ENCODE measurements around the gene SMTNL2. TPM values are rescaled to one million over a fixed set of nuclear protein-coding genes. Genes with fewer than 3 reads are reported as not detected.
"Not testable (repeated sequence)": the region's sequence is repeated elsewhere in the genome, so short reads cannot be mapped to it uniquely, and the experiment has no call there.

Gene SMTNL2
- total RNA-seq, 2 experiments from 2014 or later: not detected

DNA sequence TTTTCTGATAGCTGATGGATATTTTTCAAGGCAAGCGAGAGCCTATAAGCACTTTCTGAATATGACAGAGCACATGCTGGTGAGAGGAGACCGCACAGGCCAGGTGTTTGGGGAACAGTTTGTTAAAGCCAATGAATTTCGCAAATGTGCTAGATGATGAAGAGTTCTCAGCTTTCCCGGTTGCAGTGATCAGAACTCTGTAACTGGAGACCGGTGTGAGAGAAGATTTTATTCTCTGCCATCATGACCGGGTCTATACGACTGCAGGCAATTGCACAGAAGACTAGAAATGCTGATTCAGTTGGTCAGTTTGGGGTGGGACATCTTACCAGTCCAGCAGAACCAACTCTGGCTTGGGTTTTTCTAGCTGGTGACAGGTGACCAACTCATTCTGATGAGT is 25.4 kb downstream of the SMTNL2 start:
- no peak overlapping the region for H3K27ac Mint-ChIP-seq
- DNase-seq: no peak
- H3K4me3 Mint-ChIP-seq: no peak overlapping the region
- peaks cover 28% of the 10 kb centered on the region for H3K27me3 Mint-ChIP-seq
- H3K9me3 Mint-ChIP-seq: no peaks in the 10 kb centered on the region
- H3K36me3 Mint-ChIP-seq: no peaks in the 10 kb centered on the region
- H3K4me1 Mint-ChIP-seq: no peaks in the 10 kb centered on the region

DNA sequence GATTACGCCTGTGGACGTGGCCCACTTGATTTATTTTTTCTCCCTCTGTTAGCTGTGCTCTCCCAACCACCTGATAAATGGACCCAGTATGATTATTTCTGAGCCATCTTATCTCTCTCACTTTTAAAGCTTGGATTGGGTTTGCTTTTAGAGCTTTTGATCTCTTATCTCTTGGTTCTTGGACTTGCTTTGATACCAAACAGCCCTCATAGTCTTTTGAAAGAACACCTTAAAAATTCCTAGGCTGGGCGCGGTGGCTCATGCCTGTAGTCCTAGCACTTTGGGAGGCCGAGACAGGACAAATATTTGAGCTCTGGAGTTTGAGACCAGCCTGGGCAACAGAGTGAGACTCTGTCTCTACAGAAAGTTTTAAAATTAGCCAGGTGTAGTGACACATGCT is 25.8 kb downstream of the SMTNL2 start:
- Mint-ChIP-seq H3K27me3 (peaks cover 28% of the 10 kb centered on the region), H3K27ac (no peak overlapping the region), H3K4me3 (no peak overlapping the region), H3K9me3 (no peaks in the 10 kb centered on the region), H3K4me1 (no peaks in the 10 kb centered on the region), H3K36me3 (no peaks in the 10 kb centered on the region)
- DNase-seq: no peak

DNA sequence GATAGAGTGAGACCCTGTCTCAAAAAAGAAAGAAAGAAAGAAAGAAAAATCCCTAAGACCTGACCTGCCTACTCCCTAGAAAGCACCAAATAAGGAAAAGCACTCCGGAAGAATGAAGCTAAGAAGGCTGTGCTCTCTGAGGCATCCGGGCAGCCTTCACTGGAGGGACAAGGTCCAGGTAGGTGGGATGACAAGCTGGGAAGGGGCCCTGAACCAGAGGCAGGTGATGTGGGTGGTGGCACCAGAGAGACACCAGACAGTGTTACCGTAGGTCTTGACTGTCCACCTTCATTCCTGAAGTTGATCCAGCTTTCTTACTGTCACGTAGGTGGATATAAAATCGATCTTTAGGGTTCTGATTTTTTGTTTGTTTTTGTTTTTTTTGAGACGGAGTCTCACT is 26.3 kb downstream of the SMTNL2 start:
- Mint-ChIP-seq H3K4me3 (no peak overlapping the region), H3K4me1 (no peaks in the 10 kb centered on the region), H3K27ac (no peak overlapping the region), H3K9me3 (no peaks in the 10 kb centered on the region), H3K36me3 (no peaks in the 10 kb centered on the region), H3K27me3 (peaks cover 26% of the 10 kb centered on the region)
- DNase-seq: no peak

DNA sequence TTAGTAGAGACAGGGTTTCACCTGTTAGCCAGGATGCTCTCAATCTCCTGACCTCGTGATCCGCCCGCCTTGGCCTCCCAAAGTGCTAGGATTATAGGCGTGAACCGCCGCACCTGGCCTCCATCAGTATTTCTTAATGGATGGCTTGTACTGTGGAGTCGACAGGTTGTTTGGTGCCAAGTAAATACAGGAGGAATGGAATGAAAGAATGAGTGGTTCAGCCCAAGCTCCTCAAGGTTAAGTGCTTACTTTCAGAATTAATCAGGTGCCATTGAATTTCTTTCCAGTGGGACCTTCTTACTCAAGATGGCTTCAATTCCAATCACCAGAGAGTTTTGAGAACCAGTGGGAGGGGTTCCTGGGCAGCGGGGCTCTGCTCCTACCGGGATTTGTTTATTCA is 32.1 kb downstream of the SMTNL2 start:
- no peak overlapping the region for H3K4me3 Mint-ChIP-seq
- H3K27ac Mint-ChIP-seq: no peak overlapping the region
- H3K4me1 Mint-ChIP-seq: no peaks in the 10 kb centered on the region
- H3K9me3 Mint-ChIP-seq: no peaks in the 10 kb centered on the region
- no peak for DNase-seq
- H3K27me3 Mint-ChIP-seq: peaks cover 11% of the 10 kb centered on the region
- no peaks in the 10 kb centered on the region for H3K36me3 Mint-ChIP-seq

DNA sequence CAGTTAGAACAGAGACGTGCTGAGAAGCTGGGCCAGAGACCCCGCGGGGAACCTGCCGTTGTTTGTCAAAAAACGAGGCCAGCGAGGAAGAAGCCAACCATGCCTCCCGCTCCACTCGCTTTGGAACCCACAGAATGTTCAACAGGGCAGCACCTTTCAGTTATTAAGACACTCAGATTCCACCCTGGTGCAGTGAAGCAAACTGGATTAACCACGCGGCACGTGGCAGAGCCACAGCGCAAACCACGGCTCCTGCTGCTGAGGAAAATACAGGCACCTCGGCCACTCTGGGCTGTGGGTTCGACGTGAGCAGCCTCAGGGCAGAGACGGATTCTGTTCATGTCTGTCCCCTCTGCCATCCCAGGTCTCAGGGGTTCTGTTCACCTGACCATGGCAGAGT is 32.8 kb downstream of the SMTNL2 start:
- H3K36me3 Mint-ChIP-seq: no peaks in the 10 kb centered on the region
- DNase-seq: no peak
- H3K27ac Mint-ChIP-seq: no peak overlapping the region
- H3K27me3 Mint-ChIP-seq: peaks cover 11% of the 10 kb centered on the region
- H3K4me3 Mint-ChIP-seq: no peak overlapping the region
- no peaks in the 10 kb centered on the region for H3K4me1 Mint-ChIP-seq
- H3K9me3 Mint-ChIP-seq: no peaks in the 10 kb centered on the region

DNA sequence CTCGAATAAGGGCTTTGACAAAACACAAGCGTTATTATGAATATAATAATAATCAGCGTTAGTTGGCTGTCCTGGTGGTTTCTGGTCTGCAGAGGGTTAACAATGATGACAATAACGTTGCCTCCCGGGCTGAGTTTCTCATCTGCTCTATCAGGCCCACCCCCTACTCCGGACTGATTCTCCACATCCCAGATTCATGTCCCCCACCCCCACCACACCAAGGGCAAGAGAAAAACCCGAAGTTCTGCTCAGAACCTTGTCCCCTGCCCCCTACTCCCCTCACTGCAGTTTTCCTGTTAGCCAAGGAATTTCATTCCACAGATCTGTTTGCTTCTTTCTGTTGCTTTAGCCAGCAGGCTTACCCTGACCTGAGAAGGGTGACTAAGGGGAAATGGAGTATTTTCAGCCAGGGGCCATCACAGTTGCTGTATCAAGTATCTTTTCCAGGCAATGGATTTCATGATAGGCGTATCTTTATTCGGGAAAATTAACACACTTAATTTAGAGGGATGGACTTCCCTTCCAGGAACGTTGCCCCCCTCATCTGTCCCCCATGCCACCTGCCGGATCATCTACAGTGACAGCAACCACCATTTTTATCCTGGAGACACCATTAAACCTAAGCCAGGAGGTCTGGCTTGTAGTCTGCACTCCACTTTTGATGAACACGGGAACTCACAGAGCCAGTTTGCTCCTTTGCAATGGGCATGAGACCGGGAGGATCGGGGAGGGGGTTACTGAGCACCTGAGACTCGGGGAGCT is 33.4 kb downstream of the SMTNL2 start:
- Mint-ChIP-seq H3K4me3 (no peak overlapping the region), H3K9me3 (no peaks in the 10 kb centered on the region), H3K36me3 (no peaks in the 10 kb centered on the region), H3K27ac (no peak overlapping the region), H3K4me1 (no peaks in the 10 kb centered on the region), H3K27me3 (peaks cover 11% of the 10 kb centered on the region)
- no peak for DNase-seq

DNA sequence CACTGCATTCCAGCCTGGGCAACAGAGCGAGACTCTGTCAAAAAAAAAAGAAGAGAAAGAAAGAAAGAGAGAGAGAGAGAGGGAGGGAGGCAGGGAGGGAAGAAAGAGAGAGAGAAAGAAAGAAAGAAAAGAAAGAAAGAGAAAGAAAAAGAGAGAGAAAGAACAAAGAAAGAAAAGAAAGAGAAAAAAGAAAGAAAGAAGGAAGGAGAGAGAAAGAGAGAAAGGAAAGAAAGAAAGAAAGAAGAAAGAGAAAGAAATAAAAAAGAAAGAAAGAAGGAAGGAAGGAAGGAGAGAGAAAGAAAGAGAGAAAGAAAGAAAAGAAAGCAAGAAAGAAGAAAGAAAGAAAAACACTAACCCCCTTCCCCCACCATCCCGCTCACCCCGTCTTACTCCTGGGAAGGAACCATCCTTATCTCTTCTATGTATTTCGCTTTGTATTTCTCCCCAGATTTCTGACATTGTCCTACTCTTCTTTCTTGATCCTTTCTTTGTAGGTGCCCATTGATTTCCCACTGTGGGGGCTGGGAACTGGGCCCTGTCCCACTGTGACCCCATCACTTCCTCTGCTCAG is 36.3 kb downstream of the SMTNL2 start:
- Mint-ChIP-seq H3K9me3 (no peaks in the 10 kb centered on the region), H3K4me3 (no peak overlapping the region), H3K36me3 (no peaks in the 10 kb centered on the region), H3K27me3 (peaks cover 15% of the 10 kb centered on the region), H3K4me1 (no peaks in the 10 kb centered on the region), H3K27ac (no peak overlapping the region)
- no peak for DNase-seq

DNA sequence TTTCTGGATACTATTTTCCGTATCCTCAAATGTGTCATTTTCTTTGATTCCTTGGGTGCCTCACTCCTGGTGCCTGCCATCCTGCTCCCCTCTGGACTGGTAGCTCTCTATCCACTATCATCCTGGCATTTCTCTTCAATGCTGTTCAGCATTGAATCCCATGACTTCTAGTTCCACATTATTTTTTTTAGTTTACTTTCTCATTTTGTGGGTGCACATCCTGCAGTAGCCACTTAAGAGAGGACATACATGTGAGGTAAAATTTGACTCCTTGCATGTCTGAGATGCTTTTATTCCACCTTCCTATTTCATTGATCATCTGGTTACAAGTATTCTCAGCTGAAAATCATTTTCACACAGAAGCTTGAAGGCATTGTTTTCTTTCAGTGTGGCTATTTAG is 38.0 kb downstream of the SMTNL2 start:
- no peak overlapping the region for H3K4me3 Mint-ChIP-seq
- DNase-seq: no peak
- no peaks in the 10 kb centered on the region for H3K36me3 Mint-ChIP-seq

DNA sequence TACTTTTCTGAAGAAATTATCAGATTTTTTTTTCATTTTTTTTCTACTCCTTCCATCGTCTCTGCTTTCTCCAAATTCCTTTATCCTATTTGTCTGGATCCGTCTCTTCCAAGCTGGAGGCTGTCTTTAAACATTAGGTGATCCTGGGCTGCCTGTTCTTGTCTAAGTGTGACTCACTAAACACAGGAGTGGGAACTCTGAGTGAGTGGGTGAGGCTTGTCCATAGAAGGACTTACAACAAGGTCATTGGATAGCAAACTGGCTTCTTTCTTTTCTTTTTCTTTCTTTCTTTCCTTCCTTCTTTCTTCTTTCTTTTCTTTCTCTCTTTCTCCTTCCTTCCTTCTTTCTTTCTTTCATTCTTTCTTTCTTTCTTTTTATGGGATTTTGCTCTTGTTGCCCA is 38.9 kb downstream of the SMTNL2 start:
- Mint-ChIP-seq H3K27ac (no peak overlapping the region), H3K9me3 (no peaks in the 10 kb centered on the region), H3K27me3 (peaks cover 18% of the 10 kb centered on the region), H3K36me3 (no peaks in the 10 kb centered on the region), H3K4me3 (no peak overlapping the region), H3K4me1 (no peaks in the 10 kb centered on the region)
- DNase-seq: no peak

More for the DNA sequence above, 38.0 kb downstream of the SMTNL2 start:
- Mint-ChIP-seq H3K4me1 (no peaks in the 10 kb centered on the region), H3K27me3 (peaks cover 16% of the 10 kb centered on the region), H3K27ac (no peak overlapping the region), H3K9me3 (no peaks in the 10 kb centered on the region)

DNA sequence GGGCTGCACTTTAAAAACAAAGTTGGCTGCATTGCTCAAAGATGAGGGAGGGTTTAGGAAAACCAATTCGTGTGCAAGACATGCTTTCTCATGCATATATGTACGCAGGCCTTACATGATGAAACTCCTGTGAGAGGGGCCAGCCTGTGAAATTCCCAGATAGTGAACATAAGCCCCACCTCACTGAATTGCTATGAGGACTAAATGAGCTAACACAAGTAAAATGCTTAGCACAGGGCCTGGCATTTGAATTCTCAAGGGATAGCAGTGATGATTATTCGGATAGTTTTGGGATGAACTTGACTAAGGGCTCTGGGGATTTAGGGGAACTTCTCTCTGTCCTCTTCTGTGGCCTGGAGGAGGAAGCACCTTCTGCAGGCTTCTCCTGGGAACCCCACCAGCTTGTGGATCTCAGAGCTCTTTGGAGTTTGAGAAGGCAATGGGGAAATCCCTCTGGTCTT is 40.2 kb downstream of the SMTNL2 start:
- not testable (repeated sequence) for H3K9me3 Mint-ChIP-seq, H3K27ac Mint-ChIP-seq, DNase-seq, H3K36me3 Mint-ChIP-seq, H3K4me1 Mint-ChIP-seq, H3K4me3 Mint-ChIP-seq
- H3K27me3 Mint-ChIP-seq: peaks cover 18% of the 10 kb centered on the region

DNA sequence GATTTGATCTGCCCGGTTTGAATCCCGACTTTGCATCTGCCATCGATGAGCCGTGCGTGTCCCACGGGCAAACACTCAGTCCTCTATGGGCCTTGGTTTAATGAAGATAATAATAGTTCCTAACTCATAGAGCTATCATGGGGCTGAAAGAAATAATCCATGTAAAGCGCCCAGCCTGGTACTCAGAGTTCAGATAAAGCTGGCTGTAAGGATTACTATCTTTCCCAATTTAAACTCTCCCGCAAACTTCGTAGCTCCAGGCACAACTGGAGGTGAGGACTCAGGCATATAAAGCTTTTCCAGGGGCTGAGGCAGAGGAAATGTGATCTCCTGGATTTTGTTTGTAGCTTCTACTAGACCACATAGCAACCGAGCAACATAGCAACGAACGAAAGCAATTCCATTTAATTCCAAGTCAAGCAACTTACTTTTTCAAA is 40.9 kb downstream of the SMTNL2 start:
- DNase-seq: no peak
- H3K4me3 Mint-ChIP-seq: no peak overlapping the region
- H3K27me3 Mint-ChIP-seq: peaks cover 18% of the 10 kb centered on the region
- no peaks in the 10 kb centered on the region for H3K36me3 Mint-ChIP-seq
- H3K9me3 Mint-ChIP-seq: no peaks in the 10 kb centered on the region
- H3K27ac Mint-ChIP-seq: no peak overlapping the region
- no peaks in the 10 kb centered on the region for H3K4me1 Mint-ChIP-seq

DNA sequence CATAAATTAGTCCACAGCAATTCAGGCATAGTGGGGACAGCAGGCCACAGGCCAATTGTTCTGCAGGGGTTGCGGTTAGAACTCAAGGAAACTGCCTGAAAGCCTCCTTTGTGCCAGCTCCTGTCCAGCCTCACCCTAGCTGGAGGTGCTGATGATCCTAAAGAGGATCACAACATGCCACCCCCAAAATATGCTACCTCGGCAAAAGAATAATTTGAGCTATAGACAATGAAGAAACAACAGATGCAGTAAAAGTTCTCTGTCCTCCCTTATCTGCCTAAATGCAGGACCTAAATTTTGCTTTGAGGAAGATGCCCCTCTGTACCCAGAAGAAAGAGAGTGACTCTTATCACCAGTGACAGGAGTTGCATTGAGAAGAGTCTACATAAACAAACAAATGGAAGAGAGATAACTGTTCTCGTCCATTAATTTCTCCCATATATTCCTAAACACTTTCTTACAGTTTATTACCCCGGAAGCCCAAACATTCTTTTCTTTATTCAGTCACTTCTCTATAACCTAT is 42.5 kb downstream of the SMTNL2 start:
- no peaks in the 10 kb centered on the region for H3K9me3 Mint-ChIP-seq
- H3K27me3 Mint-ChIP-seq: peaks cover 18% of the 10 kb centered on the region
- no peak overlapping the region for H3K4me3 Mint-ChIP-seq
- H3K27ac Mint-ChIP-seq: no peak overlapping the region
- no peak for DNase-seq
- H3K36me3 Mint-ChIP-seq: no peaks in the 10 kb centered on the region
- no peaks in the 10 kb centered on the region for H3K4me1 Mint-ChIP-seq

DNA sequence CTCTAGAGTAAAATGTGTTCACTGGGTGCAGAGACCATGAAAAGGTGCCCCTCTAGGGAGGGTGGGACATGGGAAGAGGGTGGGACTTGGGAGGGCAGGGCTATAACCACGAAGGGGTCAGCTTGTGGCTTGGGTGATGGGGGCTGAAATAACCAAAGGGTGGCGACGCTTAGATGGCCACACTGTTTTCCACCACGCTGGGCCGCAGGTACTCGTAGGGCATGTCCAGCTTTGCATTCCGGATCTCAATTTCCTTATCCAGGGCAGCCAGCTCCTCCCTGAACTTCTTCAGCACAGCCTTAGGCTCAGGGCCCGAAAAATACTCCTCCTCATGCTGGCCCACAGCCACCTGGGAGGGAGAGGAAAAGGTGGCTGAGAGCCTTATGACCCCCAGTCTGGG is 47.1 kb downstream of the SMTNL2 start:
- H3K4me1 Mint-ChIP-seq: peaks cover 6% of the 10 kb centered on the region
- DNase-seq: no peak
- H3K27me3 Mint-ChIP-seq: peaks cover 36% of the 10 kb centered on the region
- no peaks in the 10 kb centered on the region for H3K9me3 Mint-ChIP-seq
- no peak overlapping the region for H3K27ac Mint-ChIP-seq
- H3K4me3 Mint-ChIP-seq: no peak overlapping the region
- no peaks in the 10 kb centered on the region for H3K36me3 Mint-ChIP-seq

DNA sequence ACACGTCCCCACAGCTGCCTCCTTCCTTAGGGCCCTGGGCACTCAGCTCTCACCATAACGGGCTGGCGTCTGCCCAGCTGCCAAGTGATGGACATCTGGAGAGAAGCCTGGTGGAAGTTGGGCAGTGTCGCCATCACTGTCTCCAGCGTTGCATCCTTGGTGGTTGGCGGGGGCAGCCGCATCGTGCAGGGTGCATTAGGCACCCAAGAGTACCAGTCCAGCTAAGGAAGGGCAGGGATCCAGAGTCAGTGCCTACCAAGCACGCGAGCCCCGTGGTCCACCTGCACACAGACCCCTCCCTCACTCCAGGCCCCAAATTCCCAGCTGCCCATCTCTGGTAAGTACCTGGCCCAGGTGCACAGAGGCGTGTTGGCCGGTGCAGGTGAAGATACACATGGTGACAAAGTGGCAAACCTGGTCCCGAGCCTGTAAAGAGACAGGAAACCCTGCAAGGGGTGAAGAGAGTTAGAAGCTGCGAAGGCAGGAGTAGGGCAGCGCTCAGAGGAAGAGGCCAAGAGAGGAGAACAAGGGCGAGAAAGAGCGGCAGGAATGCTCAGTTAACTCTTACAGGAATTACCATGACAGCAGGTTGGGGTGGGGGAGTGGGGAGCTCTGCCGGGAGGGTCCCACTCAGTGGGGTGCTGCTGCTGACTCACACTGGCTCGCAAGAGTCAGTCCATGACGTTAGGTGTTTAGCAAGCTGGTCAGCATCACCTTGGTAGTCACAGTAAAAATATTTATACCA is 47.7 kb downstream of the SMTNL2 start:
- no peak overlapping the region for H3K4me3 Mint-ChIP-seq
- no peaks in the 10 kb centered on the region for H3K9me3 Mint-ChIP-seq
- no peaks in the 10 kb centered on the region for H3K36me3 Mint-ChIP-seq
- H3K4me1 Mint-ChIP-seq: peaks cover 10% of the 10 kb centered on the region
- no peak overlapping the region for H3K27ac Mint-ChIP-seq
- H3K27me3 Mint-ChIP-seq: peaks cover 39% of the 10 kb centered on the region
- DNase-seq: no peak

DNA sequence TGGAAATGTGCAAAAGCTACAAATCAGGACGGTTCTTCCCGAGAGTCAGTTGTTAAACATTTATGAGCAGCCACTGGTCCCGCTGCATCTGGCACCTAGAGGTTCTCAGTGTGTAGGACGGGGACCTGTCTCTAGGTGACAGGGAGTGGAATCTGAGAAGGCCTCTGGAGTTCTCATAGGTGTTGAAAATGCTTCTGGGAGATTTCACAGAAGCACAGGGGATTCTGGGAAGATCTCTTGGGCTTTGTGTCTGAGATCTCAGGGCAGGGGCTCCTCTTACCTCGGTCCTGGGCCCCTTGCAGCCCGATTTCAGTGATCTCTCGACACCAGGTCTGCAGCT is 48.2 kb downstream of the SMTNL2 start:
- no peaks in the 10 kb centered on the region for H3K36me3 Mint-ChIP-seq
- peaks cover 10% of the 10 kb centered on the region for H3K4me1 Mint-ChIP-seq
- H3K4me3 Mint-ChIP-seq: no peak overlapping the region
- H3K27me3 Mint-ChIP-seq: peaks cover 39% of the 10 kb centered on the region
- no peak for DNase-seq
- no peaks in the 10 kb centered on the region for H3K9me3 Mint-ChIP-seq
- no peak overlapping the region for H3K27ac Mint-ChIP-seq
